ENCODE data around the gene SMYD3. TPM values are rescaled to one million over a fixed set of nuclear protein-coding genes. Genes with fewer than 3 reads are reported as not detected.

The SMYD3 gene
- polyA plus RNA-seq, 1 donor from 2014 or later = 48.6 TPM

DNA sequence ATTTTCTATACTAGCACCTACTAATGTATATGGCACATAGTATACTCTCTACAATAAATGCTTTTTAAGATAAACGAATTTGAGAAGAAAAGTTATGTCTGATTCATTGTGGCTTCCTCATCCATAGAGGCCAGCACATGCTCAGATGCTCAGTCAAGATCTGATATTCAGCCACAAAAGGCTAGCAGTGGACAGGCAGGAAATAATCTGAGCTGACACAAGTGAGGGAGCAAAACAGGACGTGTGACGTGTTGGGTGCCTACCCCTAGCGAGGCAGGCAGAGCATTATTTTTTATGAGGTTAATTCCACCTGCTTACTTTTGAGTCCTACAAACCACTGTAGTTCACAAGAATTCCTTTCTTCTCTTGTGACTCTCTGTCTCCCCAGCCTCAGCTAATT, 550.9 kb downstream of the SMYD3 start:
- Histone ChIP-seq H3K4me3 (ENCODE audit: low read length) (no peak overlapping the region), H3K9ac (ENCODE audit: low read length) (no peak overlapping the region), H3K27me3 (ENCODE audit: insufficient read depth, low read depth, low read length) (no peaks in the 10 kb centered on the region), H3K4me2 (ENCODE audit: low read length) (no peak overlapping the region), H4K20me1 (ENCODE audit: insufficient read depth) (no peaks in the 10 kb centered on the region), H3K36me3 (ENCODE audit: insufficient read depth, low read length) (no peaks in the 10 kb centered on the region), H3K79me2 (replicated peaks; ENCODE audit: insufficient read depth, low read length) (no peaks in the 10 kb centered on the region), H3K9me3 (ENCODE audit: low read length) (no peaks in the 10 kb centered on the region), H3K27ac (ENCODE audit: low read length) (no peak overlapping the region), H3K9me2 (ENCODE audit: insufficient read depth, low read length) (no peaks in the 10 kb centered on the region), H2AFZ (ENCODE audit: low read depth, low read length) (no peak overlapping the region), H3F3A (ENCODE audit: insufficient read depth, low read length, poor library complexity, severe bottlenecking) (no peaks in the 10 kb centered on the region)
- TF ChIP-seq EZH2 (IDR thresholded peaks at IDR 0.05; ENCODE audit: borderline replicate concordance, insufficient read depth, low read length, poor library complexity, severe bottlenecking) (no peak), RAD21 (conservative IDR thresholded peaks at IDR 0.05) (no peak), EP300 (conservative IDR thresholded peaks at IDR 0.05; ENCODE audit: poor library complexity, severe bottlenecking) (no peak), SMC3 (conservative IDR thresholded peaks at IDR 0.05; ENCODE audit: poor library complexity) (no peak), POLR2AphosphoS5 (IDR thresholded peaks at IDR 0.05) (no peak)
- TF ChIP-seq, protein P1, sequence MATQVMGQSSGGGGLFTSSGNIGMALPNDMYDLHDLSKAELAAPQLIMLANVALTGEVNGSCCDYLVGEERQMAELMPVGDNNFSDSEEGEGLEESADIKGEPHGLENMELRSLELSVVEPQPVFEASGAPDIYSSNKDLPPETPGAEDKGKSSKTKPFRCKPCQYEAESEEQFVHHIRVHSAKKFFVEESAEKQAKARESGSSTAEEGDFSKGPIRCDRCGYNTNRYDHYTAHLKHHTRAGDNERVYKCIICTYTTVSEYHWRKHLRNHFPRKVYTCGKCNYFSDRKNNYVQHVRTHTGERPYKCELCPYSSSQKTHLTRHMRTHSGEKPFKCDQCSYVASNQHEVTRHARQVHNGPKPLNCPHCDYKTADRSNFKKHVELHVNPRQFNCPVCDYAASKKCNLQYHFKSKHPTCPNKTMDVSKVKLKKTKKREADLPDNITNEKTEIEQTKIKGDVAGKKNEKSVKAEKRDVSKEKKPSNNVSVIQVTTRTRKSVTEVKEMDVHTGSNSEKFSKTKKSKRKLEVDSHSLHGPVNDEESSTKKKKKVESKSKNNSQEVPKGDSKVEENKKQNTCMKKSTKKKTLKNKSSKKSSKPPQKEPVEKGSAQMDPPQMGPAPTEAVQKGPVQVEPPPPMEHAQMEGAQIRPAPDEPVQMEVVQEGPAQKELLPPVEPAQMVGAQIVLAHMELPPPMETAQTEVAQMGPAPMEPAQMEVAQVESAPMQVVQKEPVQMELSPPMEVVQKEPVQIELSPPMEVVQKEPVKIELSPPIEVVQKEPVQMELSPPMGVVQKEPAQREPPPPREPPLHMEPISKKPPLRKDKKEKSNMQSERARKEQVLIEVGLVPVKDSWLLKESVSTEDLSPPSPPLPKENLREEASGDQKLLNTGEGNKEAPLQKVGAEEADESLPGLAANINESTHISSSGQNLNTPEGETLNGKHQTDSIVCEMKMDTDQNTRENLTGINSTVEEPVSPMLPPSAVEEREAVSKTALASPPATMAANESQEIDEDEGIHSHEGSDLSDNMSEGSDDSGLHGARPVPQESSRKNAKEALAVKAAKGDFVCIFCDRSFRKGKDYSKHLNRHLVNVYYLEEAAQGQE (IDR thresholded peaks at IDR 0.05; ENCODE audit: borderline replicate concordance) = no peak

DNA sequence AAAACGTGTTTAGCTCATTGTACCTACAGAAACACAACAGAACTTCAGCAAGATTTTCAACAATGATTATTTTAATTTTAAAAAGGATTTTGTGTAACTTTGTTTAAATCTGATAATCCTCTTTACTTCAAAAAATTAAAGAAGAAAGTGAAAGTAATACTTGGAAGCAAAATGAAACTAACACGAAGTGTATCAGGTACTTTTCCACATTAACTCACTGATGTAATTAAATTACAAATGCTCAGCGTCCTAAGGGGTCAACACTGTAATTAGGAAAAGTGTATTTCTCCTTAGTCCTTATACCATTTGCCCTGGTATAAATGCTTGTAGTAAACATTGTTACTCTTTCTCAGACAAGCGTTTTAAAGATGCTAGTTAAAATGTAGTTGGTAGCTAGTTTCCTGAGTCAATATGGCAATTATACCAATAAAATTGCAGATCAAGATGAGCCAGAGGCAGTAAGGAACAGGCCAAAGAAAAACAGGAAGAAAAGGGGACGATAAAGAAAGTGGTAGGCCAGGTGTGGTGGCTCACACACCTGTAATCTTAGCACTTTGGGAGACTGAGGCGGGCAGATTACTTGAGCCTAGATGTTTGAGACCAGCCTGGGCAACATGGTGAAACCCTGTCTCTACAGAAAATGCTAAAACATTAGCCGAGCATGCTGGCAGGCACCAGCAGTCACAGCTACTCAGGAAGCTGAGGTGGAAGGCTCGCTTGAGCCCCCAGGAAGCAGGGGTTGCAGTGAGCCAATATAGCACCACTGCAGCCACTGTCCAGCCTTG, 553.0 kb downstream of the SMYD3 start:
- no peak overlapping the region for H3K4me2 ChIP-seq (ENCODE audit: low read length)
- H3K27ac ChIP-seq (ENCODE audit: low read length) = no peak overlapping the region
- no peaks in the 10 kb centered on the region for H3K27me3 ChIP-seq (ENCODE audit: insufficient read depth, low read depth, low read length)
- H3K9ac ChIP-seq (ENCODE audit: low read length) = no peak overlapping the region
- no peak for TF ChIP-seq EZH2 (IDR thresholded peaks at IDR 0.05; ENCODE audit: borderline replicate concordance, insufficient read depth, low read length, poor library complexity, severe bottlenecking)
- no peak for TF ChIP-seq TAF1 (IDR thresholded peaks at IDR 0.05; ENCODE audit: low read depth)
- TF ChIP-seq, protein P2, sequence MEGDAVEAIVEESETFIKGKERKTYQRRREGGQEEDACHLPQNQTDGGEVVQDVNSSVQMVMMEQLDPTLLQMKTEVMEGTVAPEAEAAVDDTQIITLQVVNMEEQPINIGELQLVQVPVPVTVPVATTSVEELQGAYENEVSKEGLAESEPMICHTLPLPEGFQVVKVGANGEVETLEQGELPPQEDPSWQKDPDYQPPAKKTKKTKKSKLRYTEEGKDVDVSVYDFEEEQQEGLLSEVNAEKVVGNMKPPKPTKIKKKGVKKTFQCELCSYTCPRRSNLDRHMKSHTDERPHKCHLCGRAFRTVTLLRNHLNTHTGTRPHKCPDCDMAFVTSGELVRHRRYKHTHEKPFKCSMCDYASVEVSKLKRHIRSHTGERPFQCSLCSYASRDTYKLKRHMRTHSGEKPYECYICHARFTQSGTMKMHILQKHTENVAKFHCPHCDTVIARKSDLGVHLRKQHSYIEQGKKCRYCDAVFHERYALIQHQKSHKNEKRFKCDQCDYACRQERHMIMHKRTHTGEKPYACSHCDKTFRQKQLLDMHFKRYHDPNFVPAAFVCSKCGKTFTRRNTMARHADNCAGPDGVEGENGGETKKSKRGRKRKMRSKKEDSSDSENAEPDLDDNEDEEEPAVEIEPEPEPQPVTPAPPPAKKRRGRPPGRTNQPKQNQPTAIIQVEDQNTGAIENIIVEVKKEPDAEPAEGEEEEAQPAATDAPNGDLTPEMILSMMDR (IDR thresholded peaks at IDR 0.05; ENCODE audit: poor library complexity, severe bottlenecking) = no peak
- TF ChIP-seq SMC3 (conservative IDR thresholded peaks at IDR 0.05; ENCODE audit: poor library complexity) = no peak
- no peaks in the 10 kb centered on the region for H3K79me2 ChIP-seq (replicated peaks; ENCODE audit: insufficient read depth, low read length)
- no peak overlapping the region for H2AFZ ChIP-seq (ENCODE audit: low read depth, low read length)
- H3K4me3 ChIP-seq (ENCODE audit: low read length) = no peak overlapping the region
- H3K36me3 ChIP-seq (ENCODE audit: insufficient read depth, low read length) = no peaks in the 10 kb centered on the region
- H3K9me3 ChIP-seq (ENCODE audit: low read length) = no peaks in the 10 kb centered on the region
- no peaks in the 10 kb centered on the region for H4K20me1 ChIP-seq (ENCODE audit: insufficient read depth)
- no peaks in the 10 kb centered on the region for H3K9me2 ChIP-seq (ENCODE audit: insufficient read depth, low read length)
- H3F3A ChIP-seq (ENCODE audit: insufficient read depth, low read length, poor library complexity, severe bottlenecking) = no peaks in the 10 kb centered on the region

Data from neural cell (in vitro differentiated cells).